DND-41 (cell line): Measurements from ENCODE around the gene PCDHB8.
"Not testable (repeated sequence)": the region's sequence is repeated elsewhere in the genome, so short reads cannot be mapped to it uniquely, and the experiment has no call there.

ENCODE experiments used
- ATAC-seq: fragments of 200-7000 bp; cut with Tn5 transposase; 3 replicates; pipeline ENCODE4 v1.9.1; 2021; ENCODE audit warnings: low read depth; ENCODE audit not compliant: insufficient read depth
- DNase-seq: peaks from one replicate; pipeline ENCODE4 v3.0.0-alpha.2; 2020
- H2AFZ ChIP-seq: 2 replicates; pipeline ENCODE4 v1.6.0; 2012; ENCODE audit warnings: low read depth, low read length
- H3K27ac ChIP-seq: 2 replicates; pipeline ENCODE4 v1.5.1; 2012; ENCODE audit warnings: low read length, inconsistent platforms
- H3K27me3 ChIP-seq: fragments of 200-600 bp; sonication (generic); 2 replicates; pipeline ENCODE4 v1.6.0; 2012; ENCODE audit warnings: low read length, mild to moderate bottlenecking, inconsistent platforms; ENCODE audit not compliant: insufficient read depth, poor library complexity
- H3K36me3 ChIP-seq: 2 replicates; pipeline ENCODE4 v1.5.1; 2012; ENCODE audit warnings: low read length, inconsistent platforms; ENCODE audit not compliant: insufficient read depth
- H3K4me1 ChIP-seq: 2 replicates; pipeline ENCODE4 v1.5.1; 2012; ENCODE audit warnings: mild to moderate bottlenecking, low read length; ENCODE audit not compliant: insufficient read depth
- H3K4me2 ChIP-seq: 2 replicates; pipeline ENCODE4 v1.6.0; 2012; ENCODE audit warnings: mild to moderate bottlenecking, moderate library complexity, low read length, inconsistent platforms; ENCODE audit not compliant: insufficient read depth
- H3K4me3 ChIP-seq, 2 experiments: fragments of 200-600 bp in 1 of 2; shearing (Covaris generic) in 1 of 2; 2 replicates each; pipeline ENCODE4 v1.5.1; 2012 to 2016; ENCODE audit warnings: inconsistent platforms in 2 of 2, low read length in 2 of 2, mild to moderate bottlenecking in 2 of 2, low read depth in 1 of 2, moderate library complexity in 1 of 2
- H3K79me2 ChIP-seq: 2 replicates; pipeline ENCODE4 v1.6.0; 2012; ENCODE audit warnings: low read length, inconsistent platforms; ENCODE audit not compliant: insufficient read depth
- H3K9ac ChIP-seq: 2 replicates; pipeline ENCODE4 v1.6.0; 2012; ENCODE audit warnings: low read depth, mild to moderate bottlenecking, inconsistent platforms, low read length, moderate library complexity
- H3K9me3 ChIP-seq: 2 replicates; pipeline ENCODE4 v1.5.1; 2012; ENCODE audit warnings: low read length, moderate library complexity, mild to moderate bottlenecking, inconsistent platforms; ENCODE audit not compliant: insufficient read depth, severe bottlenecking
- H4K20me1 ChIP-seq: 2 replicates; pipeline ENCODE4 v1.6.0; 2012; ENCODE audit warnings: low read length; ENCODE audit not compliant: insufficient read depth
- EZH2 ChIP-seq: IDR thresholded peaks from 3 replicates; pipeline ENCODE4 v1.6.1; 2012; ENCODE audit warnings: borderline replicate concordance, low read depth, mild to moderate bottlenecking, moderate library complexity, low read length, inconsistent platforms; ENCODE audit not compliant: severe bottlenecking
- TF ChIP-seq, protein P1 (sequence below): IDR thresholded peaks from 2 replicates; pipeline ENCODE4 v1.5.1; 2012; ENCODE audit warnings: borderline replicate concordance, low read length, moderate library complexity, mild to moderate bottlenecking; ENCODE audit not compliant: poor library complexity, severe bottlenecking; ENCODE audit errors: extremely low read depth

Gene PCDHB8

DNA sequence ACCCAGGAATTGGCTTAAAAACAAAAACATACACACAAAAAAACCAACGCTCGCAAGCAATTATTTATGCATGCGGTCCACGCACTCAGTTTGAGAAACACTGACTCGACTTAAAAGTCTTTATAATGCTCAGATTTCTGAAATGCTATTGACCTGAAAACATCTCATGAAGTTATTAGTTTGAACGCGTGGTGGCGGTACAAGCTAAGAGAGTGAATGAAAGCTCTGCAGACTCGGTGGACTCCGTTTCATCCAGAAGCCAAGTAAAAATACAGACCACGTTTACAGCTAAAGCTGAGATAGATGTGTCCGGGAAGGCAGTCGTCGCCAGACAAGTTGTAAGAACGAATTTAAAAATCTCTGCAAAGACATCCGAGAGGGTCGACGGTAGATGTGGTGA lies 27.8 kb upstream of the PCDHB8 start, which contains the start of gene PCDHB6:
Gene PCDHB6, plus strand, starts transcription at position 246 of the 400 bp plus-strand sequence. CDS start 201 bp downstream, outside the sequence.
- no peaks in the 10 kb centered on the region for H3K36me3 ChIP-seq
- H3K4me1 ChIP-seq = no peaks in the 10 kb centered on the region
- no peak within 1 kb of the TSS for H3K4me3 ChIP-seq
- H3K9me3 ChIP-seq = no peaks in the 10 kb centered on the region
- no peak for ATAC-seq
- no peaks in the 10 kb centered on the region for H4K20me1 ChIP-seq
- H3K27ac ChIP-seq = no peak within 1 kb of the TSS
- H2AFZ ChIP-seq = no peak within 1 kb of the TSS
- TF ChIP-seq, protein P1, sequence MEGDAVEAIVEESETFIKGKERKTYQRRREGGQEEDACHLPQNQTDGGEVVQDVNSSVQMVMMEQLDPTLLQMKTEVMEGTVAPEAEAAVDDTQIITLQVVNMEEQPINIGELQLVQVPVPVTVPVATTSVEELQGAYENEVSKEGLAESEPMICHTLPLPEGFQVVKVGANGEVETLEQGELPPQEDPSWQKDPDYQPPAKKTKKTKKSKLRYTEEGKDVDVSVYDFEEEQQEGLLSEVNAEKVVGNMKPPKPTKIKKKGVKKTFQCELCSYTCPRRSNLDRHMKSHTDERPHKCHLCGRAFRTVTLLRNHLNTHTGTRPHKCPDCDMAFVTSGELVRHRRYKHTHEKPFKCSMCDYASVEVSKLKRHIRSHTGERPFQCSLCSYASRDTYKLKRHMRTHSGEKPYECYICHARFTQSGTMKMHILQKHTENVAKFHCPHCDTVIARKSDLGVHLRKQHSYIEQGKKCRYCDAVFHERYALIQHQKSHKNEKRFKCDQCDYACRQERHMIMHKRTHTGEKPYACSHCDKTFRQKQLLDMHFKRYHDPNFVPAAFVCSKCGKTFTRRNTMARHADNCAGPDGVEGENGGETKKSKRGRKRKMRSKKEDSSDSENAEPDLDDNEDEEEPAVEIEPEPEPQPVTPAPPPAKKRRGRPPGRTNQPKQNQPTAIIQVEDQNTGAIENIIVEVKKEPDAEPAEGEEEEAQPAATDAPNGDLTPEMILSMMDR = no peak
- no peak for TF ChIP-seq EZH2
- no peak within 1 kb of the TSS for H3K4me2 ChIP-seq
- no peak for DNase-seq
- H3K79me2 ChIP-seq = no peaks in the 10 kb centered on the region
- H3K27me3 ChIP-seq = no peaks in the 10 kb centered on the region
- H3K9ac ChIP-seq = no peak within 1 kb of the TSS

DNA sequence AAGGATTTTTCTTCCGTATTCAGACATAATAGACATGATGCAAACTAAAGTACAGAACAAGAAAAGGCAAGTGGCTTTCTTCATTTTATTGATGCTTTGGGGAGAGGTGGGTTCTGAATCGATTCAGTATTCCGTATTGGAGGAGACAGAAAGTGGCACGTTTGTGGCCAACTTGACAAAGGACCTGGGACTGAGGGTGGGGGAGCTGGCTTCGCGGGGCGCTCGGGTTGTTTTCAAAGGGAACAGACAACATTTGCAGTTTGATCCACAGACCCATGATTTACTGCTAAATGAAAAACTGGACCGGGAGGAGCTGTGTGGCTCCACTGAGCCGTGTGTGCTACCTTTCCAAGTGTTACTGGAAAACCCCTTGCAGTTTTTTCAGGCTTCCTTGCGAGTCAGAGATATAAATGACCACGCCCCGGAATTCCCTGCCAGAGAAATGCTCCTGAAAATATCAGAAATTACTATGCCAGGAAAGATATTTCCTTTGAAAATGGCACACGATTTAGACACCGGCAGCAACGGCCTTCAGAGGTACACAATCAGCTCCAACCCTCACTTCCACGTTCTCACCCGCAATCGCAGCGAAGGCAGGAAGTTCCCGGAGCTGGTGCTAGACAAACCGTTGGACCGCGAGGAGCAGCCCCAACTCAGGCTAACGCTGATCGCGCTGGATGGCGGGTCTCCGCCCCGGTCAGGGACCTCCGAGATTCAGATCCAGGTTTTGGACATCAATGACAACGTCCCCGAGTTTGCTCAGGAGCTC lies 27.2 kb upstream of the PCDHB8 start:
- Histone ChIP-seq H3K9me3 (no peaks in the 10 kb centered on the region), H4K20me1 (no peaks in the 10 kb centered on the region), H3K4me3 (no peak overlapping the region), H3K4me1 (no peaks in the 10 kb centered on the region), H3K36me3 (no peaks in the 10 kb centered on the region), H3K27ac (no peak overlapping the region), H3K27me3 (no peaks in the 10 kb centered on the region), H2AFZ (no peak overlapping the region), H3K79me2 (no peaks in the 10 kb centered on the region), H3K9ac (no peak overlapping the region), H3K4me2 (no peak overlapping the region)
- TF ChIP-seq EZH2 = no peak
- TF ChIP-seq, protein P1 = no peak
- DNase-seq = no peak
- no peak for ATAC-seq

DNA sequence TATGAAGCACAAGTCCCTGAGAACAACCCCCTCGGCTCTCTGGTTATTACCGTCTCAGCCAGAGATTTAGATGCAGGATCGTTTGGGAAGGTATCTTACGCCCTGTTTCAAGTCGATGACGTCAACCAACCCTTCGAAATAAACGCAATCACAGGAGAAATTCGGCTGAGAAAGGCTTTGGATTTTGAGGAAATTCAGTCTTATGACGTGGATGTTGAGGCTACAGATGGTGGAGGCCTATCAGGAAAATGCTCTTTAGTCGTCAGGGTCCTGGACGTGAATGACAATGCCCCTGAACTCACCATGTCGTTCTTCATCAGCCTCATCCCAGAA lies 26.6 kb upstream of the PCDHB8 start:
- H3K4me1 ChIP-seq = no peaks in the 10 kb centered on the region
- TF ChIP-seq, protein P1 = no peak
- TF ChIP-seq EZH2 = no peak
- no peaks in the 10 kb centered on the region for H3K36me3 ChIP-seq
- no peaks in the 10 kb centered on the region for H3K79me2 ChIP-seq
- H3K4me2 ChIP-seq = no peak overlapping the region
- H2AFZ ChIP-seq = no peak overlapping the region
- ATAC-seq (no peak), DNase-seq (no peak)
- no peak overlapping the region for H3K9ac ChIP-seq
- no peak overlapping the region for H3K4me3 ChIP-seq
- H4K20me1 ChIP-seq = no peaks in the 10 kb centered on the region
- H3K27me3 ChIP-seq = no peaks in the 10 kb centered on the region
- H3K9me3 ChIP-seq = no peaks in the 10 kb centered on the region
- H3K27ac ChIP-seq = no peak overlapping the region

DNA sequence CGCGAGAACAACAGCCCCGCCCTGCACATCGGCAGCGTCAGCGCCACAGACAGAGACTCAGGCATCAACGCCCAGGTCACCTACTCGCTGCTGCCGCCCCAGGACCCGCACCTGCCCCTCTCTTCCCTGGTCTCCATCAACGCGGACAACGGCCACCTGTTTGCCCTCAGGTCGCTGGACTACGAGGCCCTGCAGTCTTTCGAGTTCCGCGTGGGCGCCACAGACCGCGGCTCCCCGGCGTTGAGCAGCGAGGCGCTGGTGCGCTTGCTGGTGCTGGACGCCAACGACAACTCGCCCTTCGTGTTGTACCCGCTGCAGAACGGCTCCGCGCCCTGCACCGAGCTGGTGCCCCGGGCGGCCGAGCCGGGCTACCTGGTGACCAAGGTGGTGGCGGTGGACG lies 26.0 kb upstream of the PCDHB8 start:
- not testable (repeated sequence) for H2AFZ ChIP-seq, H3K27ac ChIP-seq, H3K9ac ChIP-seq, H3K36me3 ChIP-seq, H3K9me3 ChIP-seq, H3K4me2 ChIP-seq, H3K79me2 ChIP-seq, H3K4me3 ChIP-seq, H3K4me1 ChIP-seq, H4K20me1 ChIP-seq, DNase-seq, H3K27me3 ChIP-seq, ATAC-seq

DNA sequence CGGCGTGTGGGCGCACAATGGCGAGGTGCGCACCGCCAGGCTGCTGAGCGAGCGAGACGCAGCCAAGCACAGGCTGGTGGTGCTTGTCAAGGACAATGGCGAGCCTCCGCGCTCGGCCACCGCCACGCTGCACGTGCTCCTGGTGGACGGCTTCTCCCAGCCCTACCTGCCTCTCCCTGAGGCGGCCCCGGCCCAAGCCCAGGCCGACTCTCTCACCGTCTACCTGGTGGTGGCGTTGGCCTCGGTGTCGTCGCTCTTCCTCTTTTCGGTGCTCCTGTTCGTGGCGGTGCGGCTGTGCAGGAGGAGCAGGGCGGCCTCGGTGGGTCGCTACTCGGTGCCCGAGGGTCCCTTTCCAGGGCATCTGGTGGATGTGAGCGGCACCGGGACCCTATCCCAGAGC lies 25.5 kb upstream of the PCDHB8 start:
- H3K79me2 ChIP-seq, H3K27me3 ChIP-seq, H3K4me3 ChIP-seq, H3K36me3 ChIP-seq, H3K27ac ChIP-seq, H3K4me1 ChIP-seq, ATAC-seq, H3K4me2 ChIP-seq, H2AFZ ChIP-seq, H3K9me3 ChIP-seq, H4K20me1 ChIP-seq, H3K9ac ChIP-seq, DNase-seq: not testable (repeated sequence)
